Muscle layer of duodenum (tissue), 2 donors: ENCODE results near the gene FSCN2.

ENCODE experiments used
- H3K27ac ChIP-seq: one replicate; pipeline ENCODE4 v1.7.0; 2013; ENCODE audit warnings: mild to moderate bottlenecking, low read length
- H3K27me3 ChIP-seq: one replicate; pipeline ENCODE4 v1.7.0; 2013; ENCODE audit warnings: low read depth, mild to moderate bottlenecking, control low read depth, low read length
- H3K36me3 ChIP-seq, 2 donors: one replicate each; pipeline ENCODE4 v1.7.0; 2013; ENCODE audit warnings: low read length in 2 of 2, control low read depth in 1 of 2, mild to moderate bottlenecking in 1 of 2; ENCODE audit not compliant: insufficient read depth in 2 of 2, control insufficient read depth in 1 of 2
- H3K4me1 ChIP-seq, 2 donors: one replicate each; pipeline ENCODE4 v1.7.0; 2013; ENCODE audit warnings: low read length in 2 of 2, mild to moderate bottlenecking in 2 of 2, control low read depth in 1 of 2, moderate library complexity in 1 of 2; ENCODE audit not compliant: insufficient read depth in 2 of 2, control insufficient read depth in 1 of 2
- H3K4me3 ChIP-seq, 2 donors: one replicate each; pipeline ENCODE4 v1.7.0; 2013; ENCODE audit warnings: low read length in 2 of 2, low read depth in 1 of 2, mild to moderate bottlenecking in 1 of 2
- H3K9me3 ChIP-seq, 2 donors: one replicate each; pipeline ENCODE4 v1.7.0; 2013; ENCODE audit warnings: low read length in 2 of 2, control low read depth in 1 of 2, mild to moderate bottlenecking in 1 of 2; ENCODE audit not compliant: control insufficient read depth in 1 of 2
- donor health status: healthy.

Gene FSCN2, protein sequence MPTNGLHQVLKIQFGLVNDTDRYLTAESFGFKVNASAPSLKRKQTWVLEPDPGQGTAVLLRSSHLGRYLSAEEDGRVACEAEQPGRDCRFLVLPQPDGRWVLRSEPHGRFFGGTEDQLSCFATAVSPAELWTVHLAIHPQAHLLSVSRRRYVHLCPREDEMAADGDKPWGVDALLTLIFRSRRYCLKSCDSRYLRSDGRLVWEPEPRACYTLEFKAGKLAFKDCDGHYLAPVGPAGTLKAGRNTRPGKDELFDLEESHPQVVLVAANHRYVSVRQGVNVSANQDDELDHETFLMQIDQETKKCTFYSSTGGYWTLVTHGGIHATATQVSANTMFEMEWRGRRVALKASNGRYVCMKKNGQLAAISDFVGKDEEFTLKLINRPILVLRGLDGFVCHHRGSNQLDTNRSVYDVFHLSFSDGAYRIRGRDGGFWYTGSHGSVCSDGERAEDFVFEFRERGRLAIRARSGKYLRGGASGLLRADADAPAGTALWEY

DNA sequence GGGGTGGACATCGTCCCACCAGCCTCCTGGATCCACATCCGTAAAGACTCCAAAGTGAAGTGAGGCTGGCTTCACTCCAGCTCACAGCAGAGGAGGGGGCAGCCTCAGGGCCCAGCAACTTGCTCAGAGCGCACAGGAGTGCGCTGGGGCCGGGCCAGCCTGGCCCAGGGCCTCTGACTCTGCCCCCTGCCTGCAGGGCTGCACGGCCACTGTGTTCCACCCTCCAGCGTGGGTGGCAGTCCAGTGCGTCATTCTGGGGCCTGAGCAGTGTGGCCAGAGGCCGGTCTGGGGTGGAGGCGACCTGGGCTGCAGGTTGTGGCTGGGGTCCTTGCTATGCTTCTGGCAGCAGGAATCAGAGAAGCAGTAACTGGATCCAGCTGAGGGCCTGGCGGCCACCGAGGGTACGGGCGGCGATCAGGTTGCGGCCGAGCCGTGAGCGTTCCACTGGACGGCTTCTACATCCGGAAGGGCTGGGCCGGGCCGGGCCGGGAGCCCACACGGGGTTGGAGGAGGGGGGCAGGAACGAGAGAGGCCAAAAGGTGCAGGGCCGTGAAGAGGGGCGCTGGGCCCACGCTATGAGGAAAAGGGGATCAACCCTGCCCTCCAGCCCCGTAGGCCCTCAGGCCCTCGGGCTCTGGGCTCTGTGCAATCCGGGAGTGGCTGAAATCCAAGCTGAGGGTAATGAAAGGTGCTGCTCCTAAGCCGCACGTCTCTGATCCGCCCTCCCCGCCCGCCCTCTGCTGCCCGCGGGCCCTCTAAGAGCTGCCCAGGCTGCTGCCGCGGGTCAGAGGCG is at the start of gene FSCN2:
TSS of gene FSCN2 (plus strand) at position 787 of the 793 bp plus-strand sequence. CDS start 155 bp downstream, outside the sequence.
- Histone ChIP-seq H3K36me3 (no peaks in the 10 kb centered on the region), H3K4me1 (peaks cover 0 to 10% of the 10 kb centered on the region in 2 donors), H3K27ac (no peak within 1 kb of the TSS), H3K27me3 (peaks cover 37% of the 10 kb centered on the region), H3K4me3 (no peak within 1 kb of the TSS), H3K9me3 (no peaks in the 10 kb centered on the region)

DNA sequence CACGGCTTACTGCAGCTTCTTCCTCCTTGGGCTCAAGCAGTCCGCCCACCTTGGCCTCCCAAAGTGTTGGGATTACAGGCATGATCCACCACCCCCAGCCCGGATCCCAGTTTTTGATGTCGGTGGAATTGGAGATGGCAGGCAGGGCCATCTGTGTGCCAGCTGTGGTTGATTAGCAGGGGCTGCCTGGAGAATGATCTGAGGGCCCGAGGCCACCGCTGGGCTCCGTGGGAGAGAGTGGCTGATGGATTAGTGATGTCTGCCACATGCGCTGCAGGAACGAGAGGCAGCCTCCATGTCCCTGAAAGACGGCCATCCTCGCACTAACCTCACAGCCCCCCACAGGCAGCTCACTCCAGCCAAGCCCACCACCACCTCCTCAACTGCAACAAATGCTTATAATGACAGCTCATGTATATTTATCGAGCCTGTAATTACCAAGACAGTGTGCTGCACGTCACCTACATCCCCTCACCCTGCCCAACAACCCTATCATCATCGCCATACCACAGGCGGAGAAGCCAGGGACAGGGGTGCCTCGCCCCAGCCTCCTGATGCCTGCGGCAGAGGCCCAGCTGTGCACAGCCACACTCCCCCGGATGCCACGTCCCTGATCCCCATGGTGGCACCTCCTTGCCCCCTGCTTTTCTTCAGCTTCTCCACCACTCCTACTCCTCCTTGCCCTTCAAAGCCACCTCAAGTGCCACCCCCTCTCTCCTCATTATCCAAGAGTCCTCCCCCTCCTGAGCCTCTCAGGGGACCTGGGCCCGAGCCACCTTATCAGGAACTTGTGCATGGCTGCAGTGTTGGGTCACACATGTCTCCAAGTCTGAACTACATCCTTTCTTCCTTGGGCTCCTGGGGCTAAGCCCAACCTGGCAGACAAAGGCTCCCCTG is 48.8 kb upstream of the FSCN2 start:
- no peaks in the 10 kb centered on the region for H3K36me3 ChIP-seq
- H3K9me3 ChIP-seq: no peaks in the 10 kb centered on the region
- no peak overlapping the region for H3K4me3 ChIP-seq
- H3K27me3 ChIP-seq: no peaks in the 10 kb centered on the region
- peaks cover 3 to 31% of the 10 kb centered on the region in 2 donors for H3K4me1 ChIP-seq
- H3K27ac ChIP-seq: no peak overlapping the region

DNA sequence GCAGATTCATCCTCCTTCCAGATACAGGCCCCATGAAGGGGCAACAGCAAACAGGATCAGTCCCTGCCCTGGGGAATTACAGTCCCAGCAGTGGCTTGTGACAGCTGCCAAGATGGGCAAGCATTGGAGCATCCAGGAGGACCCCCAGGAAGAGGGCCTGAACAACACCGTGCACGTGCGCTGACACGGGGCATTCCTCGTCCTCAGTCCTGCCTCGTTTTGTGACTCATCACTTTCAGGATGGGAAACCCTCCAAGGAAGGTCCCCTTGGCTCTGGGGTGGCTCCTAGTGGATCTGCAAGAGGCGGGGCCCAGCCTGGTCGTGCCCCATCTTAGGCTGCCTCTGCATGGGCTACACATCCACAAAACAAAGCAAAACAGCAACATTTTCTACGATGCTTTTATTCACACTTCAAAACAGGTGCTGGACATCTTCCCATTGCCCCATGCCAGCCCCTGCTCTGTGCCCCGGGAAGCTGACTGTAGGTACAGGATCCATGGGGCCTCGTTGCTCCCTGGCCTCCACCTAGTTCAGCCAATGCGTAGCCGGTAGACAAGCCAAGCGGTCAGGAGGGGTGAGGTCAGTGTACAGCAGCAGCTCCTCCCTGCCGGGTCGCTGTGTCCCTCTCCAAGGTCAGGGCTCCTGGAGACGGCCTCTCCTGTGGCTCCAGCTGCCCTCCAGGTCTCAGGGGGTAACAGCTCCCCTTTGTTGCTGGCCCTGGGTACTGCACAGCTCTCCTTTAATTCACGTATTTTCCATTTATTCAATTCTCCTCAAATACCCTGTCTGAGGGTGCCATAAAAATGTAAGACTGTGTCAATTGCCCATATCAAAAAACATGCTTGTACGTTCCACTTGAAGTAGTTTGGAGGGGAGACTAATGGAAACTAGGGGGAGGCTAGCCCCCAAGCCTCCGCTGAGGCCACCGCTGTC is 47.8 kb upstream of the FSCN2 start:
- Histone ChIP-seq H3K27ac (no peak overlapping the region), H3K36me3 (no peaks in the 10 kb centered on the region), H3K4me3 (peak overlapping the region in 1 of 2 donors; percentile 57), H3K9me3 (no peaks in the 10 kb centered on the region), H3K27me3 (no peaks in the 10 kb centered on the region), H3K4me1 (peaks cover 3 to 31% of the 10 kb centered on the region in 2 donors)

- H3K4me1 ChIP-seq: peaks cover 3 to 31% of the 10 kb centered on the region in 2 donors
- peak overlapping the region; percentile 57 for H3K4me3 ChIP-seq
- H3K27me3 ChIP-seq: no peaks in the 10 kb centered on the region
- H3K36me3 ChIP-seq: no peaks in the 10 kb centered on the region
- no peak overlapping the region for H3K27ac ChIP-seq
- H3K9me3 ChIP-seq: no peaks in the 10 kb centered on the region
These were observed 46.9 kb upstream of the FSCN2 start for GRCh38 chr17:81481073-81481799.

- Histone ChIP-seq H3K4me1 (peaks cover 3 to 31% of the 10 kb centered on the region in 2 donors), H3K9me3 (no peaks in the 10 kb centered on the region), H3K27ac (no peak overlapping the region)
These were observed 46.2 kb upstream of the FSCN2 start for GRCh38 chr17:81481815-81482505.

GRCh38 chr17:81482673-81483072 is 45.5 kb upstream of the FSCN2 start:
- Histone ChIP-seq H3K27me3 (no peaks in the 10 kb centered on the region), H3K4me3 (no peak overlapping the region), H3K4me1 (peaks cover 3 to 36% of the 10 kb centered on the region in 2 donors), H3K9me3 (no peaks in the 10 kb centered on the region), H3K27ac (no peak overlapping the region), H3K36me3 (no peaks in the 10 kb centered on the region)

More at GRCh38 chr17:81481815-81482505, 46.2 kb upstream of the FSCN2 start:
- Histone ChIP-seq H3K27me3 (no peaks in the 10 kb centered on the region), H3K4me3 (peak overlapping the region; percentile 57), H3K36me3 (no peaks in the 10 kb centered on the region)

- H3K4me3 ChIP-seq: peak overlapping the region in 1 of 2 donors; percentile 57
- no peaks in the 10 kb centered on the region for H3K36me3 ChIP-seq
- H3K9me3 ChIP-seq: no peaks in the 10 kb centered on the region
- H3K27me3 ChIP-seq: no peaks in the 10 kb centered on the region
- no peak overlapping the region for H3K27ac ChIP-seq
- peaks cover 3 to 39% of the 10 kb centered on the region in 2 donors for H3K4me1 ChIP-seq
These were observed 44.9 kb upstream of the FSCN2 start for GRCh38 chr17:81483085-81483861.

- Histone ChIP-seq H3K27me3 (no peaks in the 10 kb centered on the region), H3K9me3 (no peaks in the 10 kb centered on the region), H3K36me3 (no peaks in the 10 kb centered on the region), H3K4me3 (peak overlapping the region in 1 of 2 donors; percentile 57), H3K27ac (no peak overlapping the region), H3K4me1 (peaks cover 3 to 44% of the 10 kb centered on the region in 2 donors)
These were observed 44.3 kb upstream of the FSCN2 start for GRCh38 chr17:81483862-81484194.
